ENCODE data around the gene PCDH9.

The PCDH9 gene

DNA sequence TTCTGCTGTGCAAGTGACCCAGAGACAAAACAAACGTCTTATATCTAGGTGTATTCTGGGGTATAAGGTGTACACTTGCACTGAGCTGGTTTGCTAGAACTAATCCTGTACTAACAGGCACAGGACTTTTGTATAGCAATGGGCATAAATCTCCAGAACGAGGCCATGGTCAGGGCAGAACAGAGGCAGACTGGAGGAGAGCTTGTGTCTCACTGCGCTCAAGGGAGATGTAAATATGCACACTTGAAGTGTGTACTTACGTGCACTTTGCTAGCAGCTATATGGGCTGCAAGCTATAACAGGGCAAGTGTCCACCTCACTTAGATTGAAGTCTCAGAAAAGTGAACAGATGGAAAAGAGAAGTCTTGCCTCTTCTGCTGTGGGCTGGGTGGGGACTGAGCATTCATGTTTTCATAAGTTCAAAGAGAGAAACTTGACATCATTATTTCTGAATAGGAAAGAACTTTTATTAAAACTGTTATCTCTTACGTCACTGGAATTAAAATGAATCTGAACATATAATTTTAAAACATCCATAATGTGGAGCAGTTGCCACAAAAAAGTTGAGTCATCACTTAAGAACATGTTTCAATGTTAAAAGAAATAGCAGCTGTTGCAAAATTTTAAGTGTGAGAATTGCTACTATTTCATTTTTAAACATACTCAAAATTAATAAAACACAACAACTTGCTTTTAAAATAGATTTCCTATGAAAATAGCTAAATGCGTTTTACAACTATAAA, 888.3 kb downstream of the PCDH9 start:
- H3K27me3 Mint-ChIP-seq = no peaks in the 10 kb centered on the region
- H3K4me3 Mint-ChIP-seq = no peak overlapping the region
- ATAC-seq (no peak), DNase-seq (no peak)
- no peaks in the 10 kb centered on the region for H3K4me1 Mint-ChIP-seq
- H3K27ac Mint-ChIP-seq = no peak overlapping the region
- no peaks in the 10 kb centered on the region for H3K9me3 Mint-ChIP-seq

DNA sequence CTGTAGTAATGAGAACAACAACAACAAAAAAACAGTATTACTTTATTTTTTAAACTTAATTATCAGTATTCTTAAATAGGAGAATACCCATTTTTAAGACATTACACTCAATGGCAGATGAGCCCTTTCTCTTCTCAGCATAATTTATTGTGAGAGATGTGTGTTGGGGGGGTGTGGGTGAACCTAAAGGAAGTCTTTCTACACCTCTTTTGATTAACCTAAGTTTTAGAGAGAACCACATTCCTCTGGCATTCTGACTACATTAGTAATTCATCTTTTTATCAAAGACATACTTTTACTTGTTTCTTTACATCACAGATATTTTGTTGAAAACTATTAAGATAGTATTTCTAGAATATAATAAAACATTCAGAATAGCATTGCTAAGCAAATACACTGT, 890.9 kb downstream of the PCDH9 start:
- Mint-ChIP-seq H3K4me1 (no peaks in the 10 kb centered on the region), H3K9me3 (no peaks in the 10 kb centered on the region), H3K4me3 (no peak overlapping the region), H3K27me3 (no peaks in the 10 kb centered on the region), H3K27ac (no peak overlapping the region)
- no peak for DNase-seq
- ATAC-seq = no peak

DNA sequence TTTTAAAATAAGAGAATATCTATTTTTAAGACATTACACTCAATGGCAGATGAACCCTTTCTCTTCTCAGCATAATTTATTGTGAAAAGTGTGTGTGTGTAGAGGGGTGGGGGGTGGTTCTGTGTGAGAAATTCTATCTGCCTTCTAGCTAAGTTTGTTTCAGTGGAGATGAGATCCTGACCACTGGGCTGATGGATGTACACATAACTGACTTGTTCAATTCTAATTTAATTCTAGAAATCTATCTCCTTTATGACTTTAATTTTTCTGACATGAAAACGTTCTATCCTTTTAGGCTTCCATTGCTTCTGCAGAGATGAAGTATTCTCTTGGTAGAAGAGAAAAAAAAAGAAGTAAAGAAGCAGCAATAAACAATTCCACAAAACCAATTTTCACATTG, 891.6 kb downstream of the PCDH9 start:
- no peak for DNase-seq

DNA sequence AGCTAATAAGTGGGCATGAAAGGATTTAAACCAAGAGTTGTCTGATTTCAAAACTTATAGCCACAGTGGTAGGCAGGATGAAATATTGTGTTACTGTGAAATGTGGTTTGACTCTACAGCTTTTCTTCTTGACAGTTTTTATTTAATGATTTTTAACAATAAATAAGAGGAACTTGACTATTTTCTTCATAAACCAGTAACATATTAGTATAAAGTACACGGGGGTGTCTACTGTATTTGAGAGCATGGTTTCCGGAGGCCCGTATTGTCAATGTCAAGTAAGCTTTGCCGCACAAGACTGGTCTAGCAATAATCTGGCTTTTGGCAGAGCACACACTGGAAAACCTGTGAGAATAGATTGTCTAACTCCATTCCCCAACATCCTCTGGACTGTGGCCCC, 894.5 kb downstream of the PCDH9 start:
- no peak overlapping the region for H3K27ac Mint-ChIP-seq
- no peaks in the 10 kb centered on the region for H3K9me3 Mint-ChIP-seq
- no peak overlapping the region for H3K4me3 Mint-ChIP-seq
- H3K27me3 Mint-ChIP-seq = no peaks in the 10 kb centered on the region
- no peak for DNase-seq
- ATAC-seq = no peak
- H3K4me1 Mint-ChIP-seq = no peaks in the 10 kb centered on the region

More for the DNA sequence above, 891.6 kb downstream of the PCDH9 start:
- no peak for ATAC-seq
- H3K27me3 Mint-ChIP-seq = no peaks in the 10 kb centered on the region
- no peak overlapping the region for H3K27ac Mint-ChIP-seq
- H3K4me3 Mint-ChIP-seq = no peak overlapping the region
- H3K4me1 Mint-ChIP-seq = no peaks in the 10 kb centered on the region
- H3K9me3 Mint-ChIP-seq = no peaks in the 10 kb centered on the region

GRCh38 chr13:66329988-66330451, 900.1 kb downstream of the PCDH9 start:
- ATAC-seq (peak; percentile 66), DNase-seq (no peak)
- peaks cover 5% of the 10 kb centered on the region for H3K4me1 Mint-ChIP-seq
- no peak overlapping the region for H3K27ac Mint-ChIP-seq
- no peaks in the 10 kb centered on the region for H3K9me3 Mint-ChIP-seq
- H3K4me3 Mint-ChIP-seq = no peak overlapping the region
- no peaks in the 10 kb centered on the region for H3K27me3 Mint-ChIP-seq

GRCh38 chr13:66328476-66328875, 901.7 kb downstream of the PCDH9 start:
- no peak for ATAC-seq
- Mint-ChIP-seq H3K9me3 (no peaks in the 10 kb centered on the region), H3K4me1 (peaks cover 5% of the 10 kb centered on the region), H3K27ac (no peak overlapping the region), H3K27me3 (no peaks in the 10 kb centered on the region), H3K4me3 (no peak overlapping the region)
- no peak for DNase-seq

DNA sequence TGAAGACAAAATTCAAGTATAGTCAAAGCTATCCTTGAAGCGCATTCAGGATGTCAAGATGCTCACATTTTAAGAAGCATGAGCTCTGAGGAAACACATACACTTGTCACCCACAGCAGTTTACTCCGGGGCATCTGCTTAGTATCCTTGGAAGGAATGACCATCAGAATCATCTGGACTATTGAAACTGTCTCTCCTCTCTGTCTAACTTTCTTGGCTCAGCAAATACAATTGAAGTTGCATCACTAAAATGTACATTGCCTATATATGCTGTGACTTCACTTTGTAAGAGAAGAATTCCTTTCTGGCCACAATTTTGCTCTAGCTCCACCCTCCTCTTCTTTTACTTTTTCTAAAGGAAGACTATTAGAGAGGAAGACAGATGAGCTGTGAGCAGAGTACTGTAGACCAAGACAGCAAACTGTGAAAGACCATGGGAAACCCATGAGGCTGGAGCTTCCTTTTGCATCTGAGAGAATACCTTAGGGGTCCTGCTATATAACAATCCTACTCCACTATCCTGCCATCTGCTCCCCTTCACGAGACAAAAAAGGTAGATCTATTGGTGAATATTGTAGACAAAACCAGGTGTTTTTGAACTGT, 906.3 kb downstream of the PCDH9 start:
- DNase-seq (no peak), ATAC-seq (no peak)
- Mint-ChIP-seq H3K27me3 (no peaks in the 10 kb centered on the region), H3K9me3 (peaks cover 0 to 4% of the 10 kb centered on the region in 2 donors), H3K4me1 (no peaks in the 10 kb centered on the region), H3K4me3 (no peak overlapping the region), H3K27ac (no peak overlapping the region)

DNA sequence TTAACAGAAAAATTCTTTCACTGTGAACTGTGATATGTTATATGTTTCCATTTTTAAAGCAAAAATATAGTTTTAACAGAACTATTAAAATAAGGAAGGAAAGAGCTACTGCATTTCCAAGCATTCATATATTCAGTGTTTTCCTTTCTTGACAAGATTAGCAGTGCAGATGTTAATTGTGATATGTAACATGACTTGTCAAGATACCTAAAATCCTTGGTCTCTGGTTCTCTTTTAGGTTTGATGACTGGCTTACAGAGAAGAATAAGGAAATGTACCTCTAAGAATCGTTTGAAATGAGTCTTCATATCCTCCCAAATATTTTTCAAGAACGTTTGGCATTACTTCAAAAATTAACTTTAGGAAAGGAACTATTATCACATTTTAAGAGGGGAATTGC, 907.2 kb downstream of the PCDH9 start:
- Mint-ChIP-seq H3K9me3 (peaks cover 0 to 7% of the 10 kb centered on the region in 2 donors), H3K27ac (no peak overlapping the region), H3K27me3 (no peaks in the 10 kb centered on the region), H3K4me1 (no peaks in the 10 kb centered on the region), H3K4me3 (no peak overlapping the region)
- no peak for ATAC-seq
- DNase-seq = no peak

DNA sequence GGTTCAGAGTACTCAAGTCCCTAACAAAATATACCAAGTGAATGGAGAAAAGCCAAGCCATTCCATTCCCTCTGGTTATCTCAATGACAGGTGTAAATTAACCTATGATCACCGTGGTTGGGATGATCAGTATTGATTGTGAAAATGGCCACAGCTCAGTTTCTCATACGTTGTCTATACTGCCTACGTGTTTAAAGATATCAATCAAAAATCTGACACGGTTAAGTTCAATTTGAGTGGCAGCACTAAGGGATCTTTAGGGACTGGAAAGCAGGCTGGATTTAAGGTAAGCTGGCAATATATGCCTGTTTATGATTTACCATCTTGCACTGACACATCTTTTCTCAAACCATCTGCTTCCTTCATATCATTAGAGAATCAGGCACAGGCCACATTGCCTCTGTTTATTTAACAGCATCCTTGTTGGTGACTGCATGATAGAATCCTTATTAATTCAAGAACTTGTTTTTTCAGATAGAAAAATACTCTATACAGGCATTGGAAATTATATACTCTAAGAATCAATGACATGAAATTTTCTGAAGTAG, 907.9 kb downstream of the PCDH9 start:
- no peak for ATAC-seq
- peaks cover 0 to 7% of the 10 kb centered on the region in 2 donors for H3K9me3 Mint-ChIP-seq
- DNase-seq = no peak
- H3K27me3 Mint-ChIP-seq = no peaks in the 10 kb centered on the region
- no peak overlapping the region for H3K27ac Mint-ChIP-seq
- no peak overlapping the region for H3K4me3 Mint-ChIP-seq
- H3K4me1 Mint-ChIP-seq = no peaks in the 10 kb centered on the region

DNA sequence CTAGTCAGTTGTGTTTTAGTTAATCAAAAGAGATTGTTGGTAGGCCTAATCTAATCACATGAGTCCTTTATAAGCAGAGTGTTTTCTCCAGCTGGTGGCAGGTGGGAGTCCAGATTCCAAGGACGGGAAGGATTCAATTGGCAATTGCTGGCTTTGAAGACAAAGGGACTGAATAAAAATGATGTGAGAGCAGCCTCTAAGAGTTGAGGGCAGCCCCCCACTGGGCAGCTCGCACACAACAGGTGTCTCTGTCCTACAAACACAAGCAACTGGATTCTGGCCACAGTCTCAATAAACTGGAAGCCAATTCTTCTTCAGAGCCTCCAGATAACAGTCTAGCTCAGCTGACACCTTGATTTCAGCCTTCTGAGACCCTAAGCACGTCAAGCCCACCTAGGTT, 915.2 kb downstream of the PCDH9 start:
- Mint-ChIP-seq H3K27me3 (no peaks in the 10 kb centered on the region), H3K27ac (no peak overlapping the region), H3K4me3 (no peak overlapping the region), H3K9me3 (peaks cover 0 to 14% of the 10 kb centered on the region in 2 donors), H3K4me1 (no peaks in the 10 kb centered on the region)
- ATAC-seq (no peak), DNase-seq (no peak)

DNA sequence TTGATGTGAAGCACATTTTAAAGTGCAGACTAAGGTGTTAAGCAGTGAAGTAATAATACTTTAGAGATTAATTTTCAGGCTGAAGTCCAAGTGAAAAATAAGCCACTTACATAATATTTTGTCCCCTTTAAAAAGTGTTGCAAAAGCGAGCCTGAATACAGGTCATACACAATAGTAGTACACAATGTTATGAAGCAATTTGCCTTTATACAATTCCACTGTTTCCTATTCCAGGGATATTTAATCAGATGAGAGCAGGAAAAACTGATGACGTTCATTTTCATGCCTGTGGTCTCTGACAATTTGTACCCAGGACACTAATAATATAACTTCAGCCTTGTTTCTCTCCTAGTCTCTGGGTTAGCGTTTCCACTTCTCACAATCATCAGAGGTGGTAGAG, 916.7 kb downstream of the PCDH9 start:
- Mint-ChIP-seq H3K9me3 (peaks cover 0 to 7% of the 10 kb centered on the region in 2 donors), H3K27ac (no peak overlapping the region), H3K4me3 (no peak overlapping the region), H3K27me3 (no peaks in the 10 kb centered on the region), H3K4me1 (no peaks in the 10 kb centered on the region)
- ATAC-seq (no peak), DNase-seq (no peak)

- Mint-ChIP-seq H3K27ac (no peak overlapping the region), H3K4me1 (no peaks in the 10 kb centered on the region), H3K4me3 (no peak overlapping the region), H3K27me3 (no peaks in the 10 kb centered on the region), H3K9me3 (peaks cover 0 to 7% of the 10 kb centered on the region in 2 donors)
- no peak for DNase-seq
- no peak for ATAC-seq
Observed at GRCh38 chr13:66312312-66313087, 917.6 kb downstream of the PCDH9 start.

- DNase-seq (no peak), ATAC-seq (no peak)
- Mint-ChIP-seq H3K27ac (no peak overlapping the region), H3K4me3 (no peak overlapping the region), H3K9me3 (no peaks in the 10 kb centered on the region), H3K27me3 (no peaks in the 10 kb centered on the region), H3K4me1 (no peaks in the 10 kb centered on the region)
Observed at GRCh38 chr13:66305961-66306617, 924.0 kb downstream of the PCDH9 start.

DNA sequence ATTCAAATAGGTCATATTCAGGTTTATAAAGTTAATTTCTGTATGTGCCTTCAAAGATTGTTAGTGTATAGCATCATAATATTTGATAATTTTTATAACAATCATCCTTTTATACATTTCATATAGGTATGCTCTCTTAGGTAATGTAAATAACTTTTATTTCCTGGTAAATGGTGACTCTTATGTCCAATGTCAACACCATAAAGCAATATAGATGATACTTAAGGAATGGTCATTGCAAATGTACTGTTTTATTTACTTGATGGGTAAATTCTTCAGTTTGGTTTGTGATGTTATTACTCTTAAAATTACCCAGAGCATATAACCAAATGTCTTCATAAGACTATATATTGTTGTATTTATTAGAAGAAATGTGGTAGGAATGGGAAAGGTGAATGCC, 928.7 kb downstream of the PCDH9 start:
- ATAC-seq (no peak), DNase-seq (no peak)
- no peak overlapping the region for H3K27ac Mint-ChIP-seq
- no peaks in the 10 kb centered on the region for H3K4me1 Mint-ChIP-seq
- H3K4me3 Mint-ChIP-seq = no peak overlapping the region
- no peaks in the 10 kb centered on the region for H3K27me3 Mint-ChIP-seq
- H3K9me3 Mint-ChIP-seq = no peaks in the 10 kb centered on the region

DNA sequence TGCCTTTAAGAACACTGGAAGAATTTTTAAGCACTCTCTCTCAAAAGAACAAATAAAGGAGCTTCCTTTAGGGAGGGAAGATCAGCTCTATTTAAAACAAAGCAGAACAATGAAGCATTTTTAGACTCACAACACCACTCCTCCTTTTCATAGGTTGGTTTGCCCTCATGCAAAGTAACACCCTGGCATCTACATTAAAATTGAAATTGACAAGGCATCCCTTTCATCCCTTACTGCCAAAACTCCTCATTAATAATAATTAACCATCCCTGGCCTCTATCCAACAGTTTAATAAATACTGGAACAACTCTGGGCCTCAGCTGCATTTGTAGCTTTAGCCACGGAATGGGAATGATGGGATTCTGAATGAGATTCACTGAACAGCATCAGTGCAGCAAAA, 929.1 kb downstream of the PCDH9 start:
- no peak overlapping the region for H3K4me3 Mint-ChIP-seq
- no peak overlapping the region for H3K27ac Mint-ChIP-seq
- no peaks in the 10 kb centered on the region for H3K4me1 Mint-ChIP-seq
- no peaks in the 10 kb centered on the region for H3K9me3 Mint-ChIP-seq
- no peaks in the 10 kb centered on the region for H3K27me3 Mint-ChIP-seq
- ATAC-seq (no peak), DNase-seq (no peak)
